Nephron progenitor cell (in vitro differentiated cells): ENCODE measurements around the gene CFAP46.

Experiments used
- DNase-seq: peaks from one replicate; pipeline ENCODE4 v3.0.0; 2021
- H3K27ac Mint-ChIP-seq: 2 replicates; pipeline ENCODE4 v1.8.0; 2021; ENCODE audit warnings: mild to moderate bottlenecking, moderate library complexity, mixed read lengths
- H3K27me3 Mint-ChIP-seq: 2 replicates; pipeline ENCODE4 v1.8.0; 2021; ENCODE audit warnings: mild to moderate bottlenecking, low read depth, mixed read lengths; ENCODE audit not compliant: poor library complexity
- H3K36me3 Mint-ChIP-seq: 2 replicates; pipeline ENCODE4 v1.8.0; 2021; ENCODE audit warnings: low read depth, mixed read lengths
- H3K4me1 Mint-ChIP-seq: 2 replicates; pipeline ENCODE4 v1.8.0; 2021; ENCODE audit warnings: mixed read lengths
- H3K4me3 Mint-ChIP-seq: 2 replicates; pipeline ENCODE4 v1.8.0; 2021; ENCODE audit warnings: mild to moderate bottlenecking, moderate library complexity, mixed read lengths
- H3K9me3 Mint-ChIP-seq: 2 replicates; pipeline ENCODE4 v1.8.0; 2021; ENCODE audit warnings: mild to moderate bottlenecking, moderate library complexity, mixed read lengths
- CTCF ChIP-seq: fragments of 200-600 bp; sonication (generic); IDR thresholded peaks from 2 replicates; pipeline ENCODE4 v1.5.0; 2021; ENCODE audit warnings: antibody characterized with exemption

CFAP46 gene

GRCh38 chr10:132814469-132814856, 127.9 kb downstream of the CFAP46 start:
- Mint-ChIP-seq H3K27ac (no peak overlapping the region), H3K4me3 (no peak overlapping the region), H3K27me3 (peaks cover 33% of the 10 kb centered on the region), H3K36me3 (peaks cover 1% of the 10 kb centered on the region), H3K4me1 (peaks cover 17% of the 10 kb centered on the region), H3K9me3 (peaks cover 15% of the 10 kb centered on the region)
- TF ChIP-seq CTCF: no peak
- DNase-seq: no peak

GRCh38 chr10:132813560-132814468, 128.6 kb downstream of the CFAP46 start:
- H3K27me3 Mint-ChIP-seq: peaks cover 33% of the 10 kb centered on the region
- TF ChIP-seq CTCF: no peak
- peaks cover 15% of the 10 kb centered on the region for H3K9me3 Mint-ChIP-seq
- H3K4me3 Mint-ChIP-seq: no peak overlapping the region
- H3K4me1 Mint-ChIP-seq: peaks cover 20% of the 10 kb centered on the region
- DNase-seq: no peak
- no peak overlapping the region for H3K27ac Mint-ChIP-seq
- no peaks in the 10 kb centered on the region for H3K36me3 Mint-ChIP-seq

GRCh38 chr10:132813001-132813401, 129.4 kb downstream of the CFAP46 start:
- no peak for TF ChIP-seq CTCF
- no peak overlapping the region for H3K4me3 Mint-ChIP-seq
- H3K27me3 Mint-ChIP-seq: peaks cover 33% of the 10 kb centered on the region
- no peak overlapping the region for H3K27ac Mint-ChIP-seq
- peaks cover 26% of the 10 kb centered on the region for H3K4me1 Mint-ChIP-seq
- peaks cover 15% of the 10 kb centered on the region for H3K9me3 Mint-ChIP-seq
- no peaks in the 10 kb centered on the region for H3K36me3 Mint-ChIP-seq
- DNase-seq: no peak

GRCh38 chr10:132812520-132812919, 129.8 kb downstream of the CFAP46 start:
- no peak overlapping the region for H3K27ac Mint-ChIP-seq
- DNase-seq: no peak

GRCh38 chr10:132811891-132812481, 130.4 kb downstream of the CFAP46 start:
- DNase-seq: no peak

More at GRCh38 chr10:132812520-132812919, 129.8 kb downstream of the CFAP46 start:
- TF ChIP-seq CTCF: no peak
- H3K4me1 Mint-ChIP-seq: peaks cover 26% of the 10 kb centered on the region
- H3K9me3 Mint-ChIP-seq: peaks cover 14% of the 10 kb centered on the region
- peaks cover 29% of the 10 kb centered on the region for H3K27me3 Mint-ChIP-seq
- H3K36me3 Mint-ChIP-seq: no peaks in the 10 kb centered on the region
- no peak overlapping the region for H3K4me3 Mint-ChIP-seq

More at GRCh38 chr10:132811891-132812481, 130.4 kb downstream of the CFAP46 start:
- peaks cover 9% of the 10 kb centered on the region for H3K9me3 Mint-ChIP-seq
- no peak for TF ChIP-seq CTCF
- peaks cover 26% of the 10 kb centered on the region for H3K4me1 Mint-ChIP-seq
- peaks cover 23% of the 10 kb centered on the region for H3K27me3 Mint-ChIP-seq
- no peak overlapping the region for H3K27ac Mint-ChIP-seq
- no peak overlapping the region for H3K4me3 Mint-ChIP-seq
- H3K36me3 Mint-ChIP-seq: no peaks in the 10 kb centered on the region
